NB4 (cell line): ENCODE data around the gene MICALL1.

Experiments
- CTCF ChIP-seq: IDR thresholded peaks from one replicate; pipeline ENCODE4 v1.5.1; 2012; ENCODE audit warnings: low read depth, low read length
- MYC ChIP-seq: IDR thresholded peaks from 2 replicates; pipeline ENCODE4 v1.6.1; 2011; ENCODE audit warnings: low read depth, low read length
- POLR2A ChIP-seq: IDR thresholded peaks from 2 replicates; pipeline ENCODE4 v1.6.1; 2011; ENCODE audit warnings: mild to moderate bottlenecking; ENCODE audit not compliant: insufficient read length; ENCODE audit errors: extremely low read depth
- TF ChIP-seq, protein P1 (sequence below): IDR thresholded peaks from 2 replicates; pipeline ENCODE4 v1.6.1; 2011; ENCODE audit warnings: low read depth, low read length

DNA sequence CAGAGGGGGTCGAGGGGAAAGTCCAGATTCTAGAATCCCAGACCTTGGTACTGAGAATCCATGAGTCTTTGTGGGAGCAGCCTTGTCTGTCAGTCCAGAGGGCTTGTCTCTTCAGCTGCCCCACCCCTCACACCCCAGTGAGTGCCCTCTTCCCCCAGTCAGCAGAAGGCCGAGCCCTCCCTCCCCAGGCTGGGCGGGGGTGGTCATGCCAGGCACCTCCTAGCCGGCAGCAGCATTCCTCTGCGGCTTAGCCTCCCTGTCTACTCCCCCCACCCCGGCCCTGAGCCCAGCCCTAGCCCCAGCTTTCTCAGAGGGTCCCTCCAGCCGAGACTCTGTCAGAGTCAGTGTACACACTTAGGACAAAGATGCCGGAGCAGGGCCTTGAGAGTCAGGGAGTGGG, 73.7 kb downstream of the MICALL1 start:
- TF ChIP-seq POLR2A: no peak
- TF ChIP-seq, protein P1, sequence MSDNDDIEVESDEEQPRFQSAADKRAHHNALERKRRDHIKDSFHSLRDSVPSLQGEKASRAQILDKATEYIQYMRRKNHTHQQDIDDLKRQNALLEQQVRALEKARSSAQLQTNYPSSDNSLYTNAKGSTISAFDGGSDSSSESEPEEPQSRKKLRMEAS: no peak
- no peak for TF ChIP-seq CTCF
- no peak for TF ChIP-seq MYC
